Motor neuron (in vitro differentiated cells): ENCODE measurements around the gene S100A2. TPM values are rescaled to one million over a fixed set of nuclear protein-coding genes. Genes with fewer than 3 reads are reported as not detected.

Experiments used
- total RNA-seq, 8 experiments: library from RNA; unstranded; fragments of 300-600 nt; gene quantifications; 2 replicates each; pipeline versions ENCODE4 v1.2.3 to v1.2.4, GENCODE V29; 2022

The S100A2 gene
- total RNA-seq, 8 experiments from 2014 or later, result 0.23 to 4.5 (median 1.5) TPM; not detected in 2

Other genes with a start within 250 kb of the S100A2 start
- under 1 TPM in 2 of 8 experiments, not detected in 6; 0.17 to 0.66 TPM for gene PGLYRP4, start 217.0 kb downstream of the S100A2 start, total RNA-seq
- under 1 TPM in 1 of 8 experiments, not detected in 7; 0.71 TPM for gene S100A9, start 208.0 kb downstream of the S100A2 start, total RNA-seq
- gene S100A12, start 190.2 kb downstream of the S100A2 start, total RNA-seq, result not detected
- gene S100A8, start 174.8 kb downstream of the S100A2 start, total RNA-seq, result 100 to 1,000 TPM in 1 of 8 experiments, 10 to 100 TPM in 1, under 1 TPM in 2, not detected in 4; 0.29 to 281 (median 8.6) TPM
- under 1 TPM in 5 of 8 experiments, not detected in 3; 0.10 to 0.66 (median 0.14) TPM for gene S100A7A, start 149.3 kb downstream of the S100A2 start, total RNA-seq
- gene S100A7, start 105.2 kb downstream of the S100A2 start, total RNA-seq, result not detected
- 1,000 to 10,000 TPM in 1 of 8 experiments, 100 to 1,000 TPM in 2, 1 to 10 TPM in 4, under 1 TPM in 1; 0.49 to 2,482 (median 5.7) TPM for gene S100A6, start 29.9 kb downstream of the S100A2 start, total RNA-seq
- not detected for gene S100A5, start 24.9 kb downstream of the S100A2 start, total RNA-seq
- gene S100A4, start 20.0 kb downstream of the S100A2 start, total RNA-seq, result 1,000 to 10,000 TPM in 1 of 8 experiments, 10 to 100 TPM in 1, 1 to 10 TPM in 5, under 1 TPM in 1; 0.93 to 1,152 (median 3.7) TPM
- gene S100A3, start 16.6 kb downstream of the S100A2 start, total RNA-seq, result 1 to 10 TPM in 2 of 8 experiments, under 1 TPM in 3, not detected in 3; 0.36 to 4.1 (median 1.00) TPM
- 100 to 1,000 TPM in 1 of 8 experiments, 10 to 100 TPM in 1, 1 to 10 TPM in 6; 2.0 to 108 (median 7.0) TPM for gene S100A16, start 47.3 kb upstream of the S100A2 start, total RNA-seq
- gene S100A14, start 50.5 kb upstream of the S100A2 start, total RNA-seq, result under 1 TPM in 5 of 8 experiments, not detected in 3; 0.11 to 0.66 (median 0.59) TPM
- gene S100A13, start 61.7 kb upstream of the S100A2 start, total RNA-seq, result 100 to 1,000 TPM in 2 of 8 experiments, 10 to 100 TPM in 6; 44.1 to 224 (median 59.6) TPM
- gene S100A1, start 62.6 kb upstream of the S100A2 start, total RNA-seq, result 1 to 10 TPM in 5 of 8 experiments, under 1 TPM in 3; 0.38 to 3.7 (median 1.5) TPM
- 100 to 1,000 TPM in 4 of 8 experiments, 10 to 100 TPM in 4; 29.9 to 136 (median 99.2) TPM for gene CHTOP, start 68.2 kb upstream of the S100A2 start, total RNA-seq
- gene SNAPIN, start 92.9 kb upstream of the S100A2 start, total RNA-seq, result 10 to 100 TPM; 36.1 to 93.5 (median 53.3) TPM
- gene ILF2, start 105.1 kb upstream of the S100A2 start, total RNA-seq, result 100 to 1,000 TPM; 116 to 542 (median 228) TPM
- gene NPR1, start 112.8 kb upstream of the S100A2 start, total RNA-seq, result under 1 TPM in 7 of 8 experiments, not detected in 1; 0.27 to 0.85 (median 0.64) TPM
- gene INTS3, start 162.2 kb upstream of the S100A2 start, total RNA-seq, result 10 to 100 TPM; 33.0 to 70.4 (median 44.9) TPM
- gene SLC27A3, start 209.6 kb upstream of the S100A2 start, total RNA-seq, result 10 to 100 TPM in 5 of 8 experiments, 1 to 10 TPM in 3; 5.0 to 49.7 (median 15.3) TPM